Panc1 (cell line): Measurements from ENCODE around the gene KLF15. TPM values are rescaled to one million over a fixed set of nuclear protein-coding genes. Genes with fewer than 3 reads are reported as not detected.

ENCODE experiments used
- ATAC-seq: fragments of 200-7000 bp; cut with Tn5 transposase; 2 replicates; pipeline ENCODE4 v1.9.1; 2020; ENCODE audit warnings: mild to moderate bottlenecking, moderate library complexity
- BruUV-seq: library from RNA; stranded (reverse); fragments of 400-500 nt; replicated peaks from 2 replicates; lab custom pipeline; 2021; lab: Mats Ljungman, UMichigan
- CTCF ChIA-PET: fragments of 300-600 bp; sonication (Branson Sonifier 250); formaldehyde crosslinking; loops from one replicate; lab custom pipeline; 2022; ENCODE audit warnings: antibody characterized with exemption; lab: Charles Lee
- POLR2A ChIA-PET: fragments of 300-600 bp; sonication (Branson Sonifier 250); formaldehyde crosslinking; loops from one replicate; lab custom pipeline; 2022; ENCODE audit warnings: antibody characterized with exemption; lab: Charles Lee
- DNase-seq: peaks from one replicate; pipeline ENCODE4 v3.0.0-alpha.2; 2010; ENCODE audit warnings: low read depth, low spot score
- H3K27ac ChIP-seq: 2 replicates; pipeline ENCODE4 v1.5.1; 2011; ENCODE audit warnings: mild to moderate bottlenecking, low read length, inconsistent platforms
- H3K27me3 ChIP-seq: fragments of 200-500 bp; sonication (Bioruptor generic); 2 replicates; pipeline ENCODE4 v1.6.0; 2014; ENCODE audit warnings: low read length, inconsistent platforms; ENCODE audit not compliant: control insufficient read depth, insufficient read depth
- H3K36me3 ChIP-seq: fragments of 200-500 bp; sonication (Bioruptor generic); 2 replicates; pipeline ENCODE4 v1.5.1; 2014; ENCODE audit warnings: inconsistent platforms, mild to moderate bottlenecking, low read length, moderate library complexity; ENCODE audit not compliant: control insufficient read depth, insufficient read depth
- H3K4me1 ChIP-seq: 2 replicates; pipeline ENCODE4 v1.5.1; 2011; ENCODE audit warnings: inconsistent platforms, mild to moderate bottlenecking, low read length, moderate library complexity; ENCODE audit not compliant: control insufficient read depth, insufficient read depth
- H3K4me3 ChIP-seq, 2 experiments: 2 replicates each; pipeline ENCODE4 v1.5.1; 2011 to 2012; ENCODE audit warnings: low read depth in 2 of 2, low read length in 2 of 2, mild to moderate bottlenecking in 2 of 2, inconsistent platforms in 1 of 2, moderate library complexity in 1 of 2
- H3K9me3 ChIP-seq: fragments of 200-500 bp; sonication (Bioruptor generic); 2 replicates; pipeline ENCODE4 v1.5.1; 2014; ENCODE audit warnings: low read depth, mild to moderate bottlenecking, inconsistent platforms, low read length, moderate library complexity; ENCODE audit not compliant: control insufficient read depth, insufficient read depth
- POLR2AphosphoS5 ChIP-seq: IDR thresholded peaks from 2 replicates; pipeline ENCODE4 v1.6.1; 2012; ENCODE audit warnings: mild to moderate bottlenecking, low read depth, low read length, moderate library complexity
- SIN3A ChIP-seq: IDR thresholded peaks from 2 replicates; pipeline ENCODE4 v1.6.1; 2012; ENCODE audit warnings: low read depth, mild to moderate bottlenecking, low read length, moderate library complexity, borderline replicate concordance; ENCODE audit not compliant: insufficient read depth
- TCF7L2 ChIP-seq: IDR thresholded peaks from 2 replicates; pipeline ENCODE4 v1.6.1; 2011; ENCODE audit warnings: mild to moderate bottlenecking, low read depth, low read length, inconsistent platforms
- in situ Hi-C: cut with HindIII; loops from 2 replicates; pipeline ENCODE4 v1.10.0; 2016; ENCODE audit warnings: low sequenced_read_pairs, low pct_unique_long_range_greater_than_20kb
- intact Hi-C: fragments of 100-400 bp; cut with micrococcal nuclease; formaldehyde crosslinking; loops from one replicate; pipeline ENCODE4 v1.10.0; 2022; ENCODE audit not compliant: unreplicated experiment
- total RNA-seq: library from RNA; stranded (reverse); gene quantifications from one replicate; pipeline ENCODE4 v1.2.1, GENCODE V29; 2021; ENCODE audit not compliant: unreplicated experiment
- TF ChIP-seq, protein P1 (sequence below), 2 experiments: IDR thresholded peaks; 2 replicates each; pipeline ENCODE4 v1.6.1; 2011 to 2012; ENCODE audit warnings: low read depth in 2 of 2, control low read depth in 1 of 2, low read length in 1 of 2, mild to moderate bottlenecking in 1 of 2, moderate library complexity in 1 of 2; ENCODE audit not compliant: insufficient read depth in 1 of 2
- TF ChIP-seq, protein P2 (sequence below): fragments of 450-650 bp; IDR thresholded peaks from 2 replicates; pipeline ENCODE4 v1.5.1; 2017; ENCODE audit warnings: mild to moderate bottlenecking

The KLF15 gene
- total RNA-seq, 1 experiment from 2014 or later = 0.10 TPM

DNA sequence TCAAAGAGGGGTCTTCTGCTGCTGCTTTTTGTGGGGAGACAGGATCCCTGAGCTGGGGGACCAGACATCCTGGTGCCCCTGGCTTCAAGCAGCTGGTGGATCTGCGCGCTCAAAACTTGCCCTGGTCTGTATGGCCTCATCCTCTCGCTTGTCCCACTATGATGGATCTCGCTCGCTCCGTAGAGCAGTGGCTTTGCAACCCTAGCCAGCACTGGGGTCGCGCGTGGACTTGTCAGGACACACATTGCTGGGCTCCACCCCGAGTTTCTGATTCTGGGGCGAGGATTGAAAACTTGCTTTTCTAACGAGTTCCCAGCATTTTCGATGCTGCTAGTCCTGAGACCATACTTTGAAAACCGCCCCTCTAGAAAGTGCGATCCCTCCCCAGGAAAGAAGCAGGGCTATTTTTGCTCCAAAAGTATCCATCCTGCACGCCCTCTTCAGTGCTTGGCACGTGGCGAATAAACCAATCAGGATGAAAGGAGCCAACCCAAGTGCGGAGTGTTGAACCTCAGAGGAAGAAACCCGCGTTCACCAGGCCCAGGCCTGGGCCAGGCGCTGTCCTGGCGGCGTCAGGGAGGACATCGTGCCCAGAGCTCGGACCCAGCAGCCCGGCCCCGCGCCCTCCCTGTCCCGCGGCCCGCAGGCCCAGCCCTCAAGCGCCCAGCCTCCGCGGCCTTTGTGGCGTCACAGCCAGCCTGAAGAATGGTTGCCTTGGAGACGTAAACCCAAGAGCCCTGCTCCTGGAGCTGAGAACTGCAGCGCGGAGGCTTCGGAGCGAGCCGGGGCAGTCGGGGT lies 37.2 kb upstream of the KLF15 start, which contains the start of gene CFAP100:
Gene CFAP100, plus strand, starts transcription at position 731 of the 798 bp plus-strand sequence. CDS start 1,092 bp downstream, outside the sequence.
- POLR2A ChIA-PET = interaction anchor here (0.6 kb wide), 1 partner anchor 40 kb away, joined by 4 read pairs; no protein-coding TSS in a partner anchor
- CTCF ChIA-PET = no interaction called here
- ATAC-seq = no peak
- intact Hi-C loops (no loop called here), in situ Hi-C loops (no loop called here)
- H3K27me3 ChIP-seq = peaks cover 8% of the 10 kb centered on the region
- BruUV-seq = no TSS peak
- no peaks in the 10 kb centered on the region for H3K9me3 ChIP-seq
- H3K4me1 ChIP-seq = no peaks in the 10 kb centered on the region
- no peak for TF ChIP-seq TCF7L2
- TF ChIP-seq, protein P1, sequence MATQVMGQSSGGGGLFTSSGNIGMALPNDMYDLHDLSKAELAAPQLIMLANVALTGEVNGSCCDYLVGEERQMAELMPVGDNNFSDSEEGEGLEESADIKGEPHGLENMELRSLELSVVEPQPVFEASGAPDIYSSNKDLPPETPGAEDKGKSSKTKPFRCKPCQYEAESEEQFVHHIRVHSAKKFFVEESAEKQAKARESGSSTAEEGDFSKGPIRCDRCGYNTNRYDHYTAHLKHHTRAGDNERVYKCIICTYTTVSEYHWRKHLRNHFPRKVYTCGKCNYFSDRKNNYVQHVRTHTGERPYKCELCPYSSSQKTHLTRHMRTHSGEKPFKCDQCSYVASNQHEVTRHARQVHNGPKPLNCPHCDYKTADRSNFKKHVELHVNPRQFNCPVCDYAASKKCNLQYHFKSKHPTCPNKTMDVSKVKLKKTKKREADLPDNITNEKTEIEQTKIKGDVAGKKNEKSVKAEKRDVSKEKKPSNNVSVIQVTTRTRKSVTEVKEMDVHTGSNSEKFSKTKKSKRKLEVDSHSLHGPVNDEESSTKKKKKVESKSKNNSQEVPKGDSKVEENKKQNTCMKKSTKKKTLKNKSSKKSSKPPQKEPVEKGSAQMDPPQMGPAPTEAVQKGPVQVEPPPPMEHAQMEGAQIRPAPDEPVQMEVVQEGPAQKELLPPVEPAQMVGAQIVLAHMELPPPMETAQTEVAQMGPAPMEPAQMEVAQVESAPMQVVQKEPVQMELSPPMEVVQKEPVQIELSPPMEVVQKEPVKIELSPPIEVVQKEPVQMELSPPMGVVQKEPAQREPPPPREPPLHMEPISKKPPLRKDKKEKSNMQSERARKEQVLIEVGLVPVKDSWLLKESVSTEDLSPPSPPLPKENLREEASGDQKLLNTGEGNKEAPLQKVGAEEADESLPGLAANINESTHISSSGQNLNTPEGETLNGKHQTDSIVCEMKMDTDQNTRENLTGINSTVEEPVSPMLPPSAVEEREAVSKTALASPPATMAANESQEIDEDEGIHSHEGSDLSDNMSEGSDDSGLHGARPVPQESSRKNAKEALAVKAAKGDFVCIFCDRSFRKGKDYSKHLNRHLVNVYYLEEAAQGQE (IDR thresholded peaks at IDR 0.05; ENCODE audit: insufficient read depth in 1 of 2, low read depth in 2 of 2, low read length in 1 of 2) = no peak
- TF ChIP-seq SIN3A = no peak
- TF ChIP-seq POLR2AphosphoS5 = no peak
- TF ChIP-seq, protein P2, sequence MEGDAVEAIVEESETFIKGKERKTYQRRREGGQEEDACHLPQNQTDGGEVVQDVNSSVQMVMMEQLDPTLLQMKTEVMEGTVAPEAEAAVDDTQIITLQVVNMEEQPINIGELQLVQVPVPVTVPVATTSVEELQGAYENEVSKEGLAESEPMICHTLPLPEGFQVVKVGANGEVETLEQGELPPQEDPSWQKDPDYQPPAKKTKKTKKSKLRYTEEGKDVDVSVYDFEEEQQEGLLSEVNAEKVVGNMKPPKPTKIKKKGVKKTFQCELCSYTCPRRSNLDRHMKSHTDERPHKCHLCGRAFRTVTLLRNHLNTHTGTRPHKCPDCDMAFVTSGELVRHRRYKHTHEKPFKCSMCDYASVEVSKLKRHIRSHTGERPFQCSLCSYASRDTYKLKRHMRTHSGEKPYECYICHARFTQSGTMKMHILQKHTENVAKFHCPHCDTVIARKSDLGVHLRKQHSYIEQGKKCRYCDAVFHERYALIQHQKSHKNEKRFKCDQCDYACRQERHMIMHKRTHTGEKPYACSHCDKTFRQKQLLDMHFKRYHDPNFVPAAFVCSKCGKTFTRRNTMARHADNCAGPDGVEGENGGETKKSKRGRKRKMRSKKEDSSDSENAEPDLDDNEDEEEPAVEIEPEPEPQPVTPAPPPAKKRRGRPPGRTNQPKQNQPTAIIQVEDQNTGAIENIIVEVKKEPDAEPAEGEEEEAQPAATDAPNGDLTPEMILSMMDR = no peak
- no peak within 1 kb of the TSS for H3K4me3 ChIP-seq
- H3K36me3 ChIP-seq = no peaks in the 10 kb centered on the region
- H3K27ac ChIP-seq = no peak within 1 kb of the TSS
- no peak for DNase-seq

DNA sequence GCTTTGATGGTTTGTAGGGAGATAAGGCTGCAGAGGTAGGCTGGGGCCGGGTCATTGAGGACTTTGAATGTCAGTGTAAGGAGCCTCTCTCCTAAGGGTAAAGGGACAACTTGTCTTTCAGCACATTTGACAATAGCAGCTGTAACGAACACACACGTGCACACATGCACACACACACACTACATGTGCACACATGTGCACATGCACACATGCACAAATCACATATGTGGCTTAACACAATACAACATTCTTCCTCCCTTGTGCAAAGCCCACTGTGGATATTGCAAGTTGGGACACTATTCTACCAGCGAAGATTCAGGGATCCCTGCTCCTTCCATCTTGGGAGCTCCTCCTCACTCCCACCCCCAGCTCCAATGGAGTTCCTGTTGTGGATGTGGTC lies 36.4 kb upstream of the KLF15 start:
- H3K27ac ChIP-seq = no peak overlapping the region
- no TSS peak for BruUV-seq
- DNase-seq = no peak
- ATAC-seq = no peak
- CTCF ChIA-PET = no interaction called here
- in situ Hi-C loops (no loop called here), intact Hi-C loops (no loop called here)
- TF ChIP-seq, protein P2 = no peak
- TF ChIP-seq TCF7L2 = no peak
- TF ChIP-seq, protein P1 (IDR thresholded peaks at IDR 0.05; ENCODE audit: insufficient read depth in 1 of 2, low read depth in 2 of 2, low read length in 1 of 2) = no peak
- no peak for TF ChIP-seq SIN3A
- TF ChIP-seq POLR2AphosphoS5 = no peak
- no peaks in the 10 kb centered on the region for H3K9me3 ChIP-seq
- H3K4me3 ChIP-seq = no peak overlapping the region
- no peaks in the 10 kb centered on the region for H3K36me3 ChIP-seq
- POLR2A ChIA-PET = interaction anchor here (0.6 kb wide), 1 partner anchor 39 kb away, joined by 4 read pairs; no protein-coding TSS in a partner anchor
- H3K27me3 ChIP-seq = peaks cover 8% of the 10 kb centered on the region
- no peaks in the 10 kb centered on the region for H3K4me1 ChIP-seq
